Loucy (cell line): ENCODE results near the gene COQ3.

Source experiments
- H2AFZ ChIP-seq: fragments of 200-600 bp; sonication (generic); 2 replicates; pipeline ENCODE4 v1.6.0; 2016; ENCODE audit warnings: antibody characterized with exemption, mild to moderate bottlenecking, low read length, moderate library complexity
- H3F3A ChIP-seq: fragments of 200-600 bp; 2 replicates; pipeline ENCODE4 v1.6.0; 2016; ENCODE audit warnings: antibody characterized with exemption, low read depth, mild to moderate bottlenecking
- H3K27me3 ChIP-seq: fragments of 200-600 bp; sonication (generic); 2 replicates; pipeline ENCODE4 v1.6.1; 2014; ENCODE audit warnings: low read length, mild to moderate bottlenecking; ENCODE audit not compliant: insufficient read depth, poor library complexity, severe bottlenecking
- H3K36me3 ChIP-seq: fragments of 200-600 bp; sonication (generic); 2 replicates; pipeline ENCODE4 v1.6.1; 2016; ENCODE audit warnings: low read length; ENCODE audit not compliant: insufficient read depth
- H3K4me1 ChIP-seq: fragments of 200-600 bp; sonication (generic); 2 replicates; pipeline ENCODE4 v1.5.1; 2014; ENCODE audit warnings: low read length, mild to moderate bottlenecking; ENCODE audit not compliant: insufficient read depth, poor library complexity, severe bottlenecking
- H3K4me2 ChIP-seq: fragments of 200-600 bp; sonication (generic); 2 replicates; pipeline ENCODE4 v1.6.0; 2014; ENCODE audit warnings: antibody characterized with exemption, low read length, low read depth, mild to moderate bottlenecking; ENCODE audit not compliant: poor library complexity, severe bottlenecking
- H3K4me3 ChIP-seq: fragments of 200-600 bp; sonication (generic); 2 replicates; pipeline ENCODE4 v1.5.1; 2014; ENCODE audit warnings: low read length, mild to moderate bottlenecking, mixed read lengths; ENCODE audit not compliant: poor library complexity, severe bottlenecking
- H3K79me2 ChIP-seq: fragments of 200-600 bp; sonication (generic); 2 replicates; pipeline ENCODE4 v1.6.1; 2014; ENCODE audit warnings: low read length; ENCODE audit not compliant: insufficient read depth
- H3K9ac ChIP-seq: fragments of 200-600 bp; sonication (generic); 2 replicates; pipeline ENCODE4 v1.6.0; 2014; ENCODE audit warnings: mild to moderate bottlenecking, low read depth, low read length, moderate library complexity; ENCODE audit not compliant: poor library complexity, severe bottlenecking
- H3K9me2 ChIP-seq: fragments of 200-600 bp; sonication (generic); replicated peaks from 2 replicates; pipeline ENCODE4 v1.6.1; 2016; ENCODE audit warnings: low read depth, low read length, mixed read lengths
- H3K9me3 ChIP-seq: fragments of 200-600 bp; sonication (generic); 2 replicates; pipeline ENCODE4 v1.6.1; 2014; ENCODE audit warnings: mild to moderate bottlenecking, antibody characterized with exemption, low read length, low read depth; ENCODE audit not compliant: insufficient read depth
- H4K20me1 ChIP-seq: fragments of 200-600 bp; sonication (generic); 2 replicates; pipeline ENCODE4 v1.6.0; 2014; ENCODE audit warnings: antibody characterized with exemption, low read length, mild to moderate bottlenecking; ENCODE audit not compliant: insufficient read depth, poor library complexity, severe bottlenecking
- EZH2phosphoT487 ChIP-seq: fragments of 200-600 bp; IDR thresholded peaks from 2 replicates; pipeline ENCODE4 v1.6.1; 2018; ENCODE audit warnings: antibody characterized with exemption, mild to moderate bottlenecking, moderate library complexity, borderline replicate concordance
- TF ChIP-seq, protein P1 (sequence below): fragments of 200-600 bp; sonication (generic); conservative IDR thresholded peaks from 2 replicates; pipeline ENCODE4 v1.5.1; 2014; ENCODE audit warnings: mild to moderate bottlenecking, antibody characterized with exemption, low read length

Gene COQ3

DNA sequence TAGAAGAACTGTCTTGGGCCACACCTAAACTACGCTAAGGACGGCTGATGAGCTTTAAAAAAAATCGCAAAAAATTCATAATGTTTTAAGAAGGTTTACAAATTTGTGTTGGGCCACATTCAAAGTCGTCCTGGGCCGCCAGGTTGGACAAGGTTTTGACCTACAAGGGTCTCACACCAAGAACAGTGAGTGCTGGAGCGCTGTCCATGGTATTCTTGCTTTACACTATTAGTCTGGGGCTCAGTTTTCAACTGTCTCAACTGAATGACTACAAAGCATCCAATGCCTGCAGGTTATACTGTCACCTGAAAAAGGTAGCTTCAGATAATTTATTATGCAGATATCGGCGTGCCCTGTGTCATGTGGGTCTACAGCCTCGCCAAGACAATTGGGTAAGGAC, 40.9 kb downstream of the COQ3 start:
- Histone ChIP-seq H3K9me3 (no peaks in the 10 kb centered on the region), H3F3A (no peaks in the 10 kb centered on the region), H3K27me3 (no peaks in the 10 kb centered on the region), H3K4me2 (no peak overlapping the region), H3K9ac (no peak overlapping the region), H2AFZ (no peak overlapping the region), H3K36me3 (no peaks in the 10 kb centered on the region), H4K20me1 (no peaks in the 10 kb centered on the region), H3K4me1 (no peaks in the 10 kb centered on the region), H3K9me2 (no peaks in the 10 kb centered on the region), H3K4me3 (no peak overlapping the region), H3K79me2 (no peaks in the 10 kb centered on the region)
- TF ChIP-seq, protein P1, sequence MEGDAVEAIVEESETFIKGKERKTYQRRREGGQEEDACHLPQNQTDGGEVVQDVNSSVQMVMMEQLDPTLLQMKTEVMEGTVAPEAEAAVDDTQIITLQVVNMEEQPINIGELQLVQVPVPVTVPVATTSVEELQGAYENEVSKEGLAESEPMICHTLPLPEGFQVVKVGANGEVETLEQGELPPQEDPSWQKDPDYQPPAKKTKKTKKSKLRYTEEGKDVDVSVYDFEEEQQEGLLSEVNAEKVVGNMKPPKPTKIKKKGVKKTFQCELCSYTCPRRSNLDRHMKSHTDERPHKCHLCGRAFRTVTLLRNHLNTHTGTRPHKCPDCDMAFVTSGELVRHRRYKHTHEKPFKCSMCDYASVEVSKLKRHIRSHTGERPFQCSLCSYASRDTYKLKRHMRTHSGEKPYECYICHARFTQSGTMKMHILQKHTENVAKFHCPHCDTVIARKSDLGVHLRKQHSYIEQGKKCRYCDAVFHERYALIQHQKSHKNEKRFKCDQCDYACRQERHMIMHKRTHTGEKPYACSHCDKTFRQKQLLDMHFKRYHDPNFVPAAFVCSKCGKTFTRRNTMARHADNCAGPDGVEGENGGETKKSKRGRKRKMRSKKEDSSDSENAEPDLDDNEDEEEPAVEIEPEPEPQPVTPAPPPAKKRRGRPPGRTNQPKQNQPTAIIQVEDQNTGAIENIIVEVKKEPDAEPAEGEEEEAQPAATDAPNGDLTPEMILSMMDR: no peak
- no peak for TF ChIP-seq EZH2phosphoT487

DNA sequence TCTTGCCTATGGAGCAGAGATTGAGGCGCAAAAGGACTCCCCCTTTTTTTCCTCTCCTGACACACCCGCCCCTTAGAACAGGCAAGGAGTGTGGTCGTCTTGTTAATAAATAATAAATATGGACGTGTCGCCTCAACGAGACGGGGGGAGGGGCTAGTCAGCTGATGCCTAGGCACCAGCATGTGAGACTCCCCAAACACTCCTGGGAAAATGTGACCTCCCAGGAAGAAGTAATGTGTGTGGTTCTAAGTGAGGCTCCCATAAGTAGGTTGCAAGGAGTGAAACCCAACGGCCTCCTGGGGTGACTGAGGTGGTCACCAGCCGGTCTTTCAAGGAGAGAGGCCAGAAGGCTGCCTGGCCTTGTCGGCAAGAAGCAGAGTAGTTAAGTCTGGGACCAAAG, 43.4 kb downstream of the COQ3 start:
- no peaks in the 10 kb centered on the region for H3K4me1 ChIP-seq
- no peaks in the 10 kb centered on the region for H3K79me2 ChIP-seq
- no peaks in the 10 kb centered on the region for H3K36me3 ChIP-seq
- H3K27me3 ChIP-seq: no peaks in the 10 kb centered on the region
- H3K4me3 ChIP-seq: no peak overlapping the region
- TF ChIP-seq, protein P1: no peak
- no peak for TF ChIP-seq EZH2phosphoT487
- H4K20me1 ChIP-seq: no peaks in the 10 kb centered on the region
- no peak overlapping the region for H3K4me2 ChIP-seq
- H3K9me2 ChIP-seq: no peaks in the 10 kb centered on the region
- no peak overlapping the region for H3K9ac ChIP-seq
- H3F3A ChIP-seq: no peaks in the 10 kb centered on the region
- no peaks in the 10 kb centered on the region for H3K9me3 ChIP-seq
- H2AFZ ChIP-seq: no peak overlapping the region

DNA sequence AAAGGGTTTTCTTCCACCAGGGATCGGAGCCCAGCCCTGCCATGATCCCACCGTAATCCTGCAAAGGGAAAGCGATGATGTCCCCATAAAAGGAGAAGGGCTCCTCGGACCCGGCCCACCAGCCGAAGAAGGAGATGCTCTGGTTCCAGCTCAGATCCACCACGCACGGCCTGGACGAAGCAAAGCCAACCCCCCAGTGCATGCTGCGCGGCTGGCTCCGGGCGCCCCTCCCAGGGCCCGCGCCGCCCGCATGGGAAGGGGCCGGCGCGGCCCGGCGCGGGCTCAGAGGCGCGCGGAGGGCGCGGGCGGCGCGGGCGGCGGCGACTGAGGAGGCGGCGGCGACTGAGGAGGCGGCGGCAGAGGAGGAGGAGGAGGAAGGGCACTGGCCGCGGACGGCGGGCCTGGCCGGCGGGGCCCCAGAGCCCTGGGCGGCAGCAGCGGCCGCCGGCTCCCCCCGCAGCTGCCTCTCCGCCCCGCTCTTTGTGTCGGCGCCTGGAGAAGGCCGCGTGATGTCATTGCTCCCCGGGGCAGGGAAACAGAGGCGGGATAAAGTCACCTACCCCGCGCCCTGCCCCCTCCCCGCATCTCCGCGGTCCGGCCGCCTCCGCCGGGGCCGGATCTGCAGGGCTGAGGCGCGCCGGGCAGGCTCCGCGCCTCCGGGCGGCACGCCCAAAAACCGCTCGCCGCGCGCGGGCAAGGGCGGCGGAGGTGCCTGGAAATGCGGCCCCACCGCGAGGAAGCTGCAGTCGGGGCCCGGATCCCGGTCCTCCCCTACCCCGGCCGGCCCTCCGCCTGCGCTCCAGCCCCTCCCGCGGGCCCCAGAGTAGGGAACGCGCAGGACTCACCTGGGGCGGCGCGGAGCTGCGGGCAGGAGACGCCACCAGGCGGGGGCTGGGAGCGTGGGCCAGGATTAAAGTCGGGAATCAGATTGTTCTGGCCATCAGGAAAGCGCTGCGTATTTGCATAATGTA, 44.5 kb downstream of the COQ3 start, which contains the start of gene FAXC:
Gene FAXC, minus strand, starts transcription at position 504 of the 971 bp plus-strand sequence. Its CDS starts 302 bp downstream, at position 202.
- Histone ChIP-seq H3K9ac (no peak within 1 kb of the TSS), H3K79me2 (no peaks in the 10 kb centered on the region), H2AFZ (no peak within 1 kb of the TSS), H3K36me3 (no peaks in the 10 kb centered on the region), H3K9me3 (no peaks in the 10 kb centered on the region), H3K4me2 (no peak within 1 kb of the TSS), H3K27me3 (no peaks in the 10 kb centered on the region), H3K4me3 (no peak within 1 kb of the TSS), H3K4me1 (no peaks in the 10 kb centered on the region), H3K9me2 (no peaks in the 10 kb centered on the region), H3F3A (no peaks in the 10 kb centered on the region), H4K20me1 (no peaks in the 10 kb centered on the region)
- no peak for TF ChIP-seq EZH2phosphoT487
- TF ChIP-seq, protein P1: no peak
